Measurements from ENCODE around the gene TRIM47. TPM values are rescaled to one million over a fixed set of nuclear protein-coding genes. Genes with fewer than 3 reads are reported as not detected.

TRIM47 gene
- total RNA-seq, 6 experiments from 2014 or later: 1.0 to 2.3 (median 1.5) TPM

DNA sequence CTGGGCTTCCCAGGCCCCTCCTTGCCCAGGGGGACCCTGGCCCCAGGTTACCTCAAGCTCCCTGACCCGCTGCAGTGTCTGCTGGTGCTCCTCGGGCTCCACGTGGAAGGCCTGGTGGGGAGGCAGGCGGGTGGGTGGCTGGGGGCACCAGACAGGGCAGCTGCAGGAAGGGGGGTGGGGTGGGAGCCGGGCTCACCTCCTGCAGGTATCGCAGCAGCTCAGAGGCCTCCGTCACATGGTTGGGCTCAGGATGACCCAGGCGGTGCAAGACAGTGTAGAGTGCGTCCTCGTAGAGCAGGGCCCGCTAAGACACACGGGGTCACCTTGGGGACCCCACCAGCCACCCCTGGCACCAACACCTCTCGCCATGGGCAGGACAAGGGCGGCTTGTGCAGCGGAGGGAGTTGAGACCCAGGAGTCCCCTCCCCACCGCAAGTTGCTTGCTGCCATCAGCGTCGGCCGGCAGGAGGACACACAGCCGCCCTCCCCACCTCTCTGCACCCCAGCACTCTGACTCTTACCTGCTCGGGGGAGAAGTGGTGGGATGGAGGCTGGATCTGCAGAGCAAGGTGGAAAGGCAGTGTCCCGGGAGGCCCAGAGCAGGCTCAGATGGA, 35.3 kb downstream of the TRIM47 start:
- Mint-ChIP-seq H3K27ac (no peak overlapping the region), H3K36me3 (ENCODE audit: low read depth) (no peaks in the 10 kb centered on the region; the same call in 1 of the 2 replicates), H3K9me3 (no peaks in the 10 kb centered on the region), H3K4me3 (no peak overlapping the region), H3K4me1 (ENCODE audit: low read depth) (peaks cover 5% of the 10 kb centered on the region; the same call in 1 of the 2 replicates), H3K27me3 (ENCODE audit: insufficient read depth) (peaks cover 2% of the 10 kb centered on the region; the same call in 1 of the 2 replicates)
- TF ChIP-seq, protein P1, sequence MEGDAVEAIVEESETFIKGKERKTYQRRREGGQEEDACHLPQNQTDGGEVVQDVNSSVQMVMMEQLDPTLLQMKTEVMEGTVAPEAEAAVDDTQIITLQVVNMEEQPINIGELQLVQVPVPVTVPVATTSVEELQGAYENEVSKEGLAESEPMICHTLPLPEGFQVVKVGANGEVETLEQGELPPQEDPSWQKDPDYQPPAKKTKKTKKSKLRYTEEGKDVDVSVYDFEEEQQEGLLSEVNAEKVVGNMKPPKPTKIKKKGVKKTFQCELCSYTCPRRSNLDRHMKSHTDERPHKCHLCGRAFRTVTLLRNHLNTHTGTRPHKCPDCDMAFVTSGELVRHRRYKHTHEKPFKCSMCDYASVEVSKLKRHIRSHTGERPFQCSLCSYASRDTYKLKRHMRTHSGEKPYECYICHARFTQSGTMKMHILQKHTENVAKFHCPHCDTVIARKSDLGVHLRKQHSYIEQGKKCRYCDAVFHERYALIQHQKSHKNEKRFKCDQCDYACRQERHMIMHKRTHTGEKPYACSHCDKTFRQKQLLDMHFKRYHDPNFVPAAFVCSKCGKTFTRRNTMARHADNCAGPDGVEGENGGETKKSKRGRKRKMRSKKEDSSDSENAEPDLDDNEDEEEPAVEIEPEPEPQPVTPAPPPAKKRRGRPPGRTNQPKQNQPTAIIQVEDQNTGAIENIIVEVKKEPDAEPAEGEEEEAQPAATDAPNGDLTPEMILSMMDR (IDR thresholded peaks at IDR 0.05): no peak
- DNase-seq: no peak

DNA sequence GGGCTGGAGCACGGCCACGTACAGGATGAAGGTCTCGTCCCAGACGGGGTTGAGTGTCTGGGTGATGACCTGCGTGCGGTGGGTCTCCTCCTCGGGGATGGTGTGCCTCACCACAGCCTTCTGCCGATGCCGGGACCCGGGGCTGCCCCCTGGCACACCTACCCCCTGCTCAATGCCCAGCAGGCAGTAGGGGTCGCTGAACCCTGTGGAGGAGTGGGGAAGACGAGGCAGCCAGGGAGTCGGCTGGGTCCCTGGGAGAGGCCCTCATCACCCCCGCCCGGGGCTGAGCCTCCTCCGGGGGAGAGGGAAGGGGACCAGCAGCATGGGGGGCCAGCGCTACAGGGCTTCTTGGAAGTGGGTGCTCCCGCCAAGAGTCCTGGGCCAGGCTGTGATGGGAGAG, 36.0 kb downstream of the TRIM47 start:
- no peak for DNase-seq
- Mint-ChIP-seq H3K27ac (no peak overlapping the region), H3K36me3 (ENCODE audit: low read depth) (no peaks in the 10 kb centered on the region; the same call in 1 of the 2 replicates), H3K27me3 (ENCODE audit: insufficient read depth) (peaks cover 2% of the 10 kb centered on the region; the same call in 1 of the 2 replicates), H3K9me3 (no peaks in the 10 kb centered on the region), H3K4me3 (no peak overlapping the region), H3K4me1 (ENCODE audit: low read depth) (peaks cover 5% of the 10 kb centered on the region; the same call in 1 of the 2 replicates)
- TF ChIP-seq, protein P1 (IDR thresholded peaks at IDR 0.05): no peak

DNA sequence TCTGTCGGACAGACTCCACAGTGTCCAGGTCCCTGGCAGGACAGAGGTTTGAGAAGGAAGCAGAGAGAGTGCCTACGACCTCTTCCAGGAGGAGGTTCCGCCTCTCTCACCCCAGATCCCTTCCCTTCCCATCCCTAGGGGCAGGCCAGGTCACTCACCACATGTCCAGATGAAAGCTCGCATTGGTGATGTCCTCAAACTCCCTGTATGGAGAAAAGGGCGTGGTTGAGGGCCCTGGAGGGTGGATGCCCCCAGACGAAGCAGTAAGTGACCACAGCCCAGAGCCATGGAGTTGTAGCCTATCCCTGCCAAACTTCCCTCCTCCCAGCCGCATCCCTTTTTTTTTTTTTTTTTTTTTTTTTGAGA, 37.6 kb downstream of the TRIM47 start:
- Mint-ChIP-seq H3K27ac (no peak overlapping the region), H3K9me3 (no peaks in the 10 kb centered on the region), H3K4me1 (ENCODE audit: low read depth) (peaks cover 5% of the 10 kb centered on the region; the same call in 1 of the 2 replicates), H3K27me3 (ENCODE audit: insufficient read depth) (peaks cover 2% of the 10 kb centered on the region), H3K4me3 (no peak overlapping the region), H3K36me3 (ENCODE audit: low read depth) (no peaks in the 10 kb centered on the region)
- DNase-seq: no peak
- TF ChIP-seq, protein P1 (IDR thresholded peaks at IDR 0.05): no peak

DNA sequence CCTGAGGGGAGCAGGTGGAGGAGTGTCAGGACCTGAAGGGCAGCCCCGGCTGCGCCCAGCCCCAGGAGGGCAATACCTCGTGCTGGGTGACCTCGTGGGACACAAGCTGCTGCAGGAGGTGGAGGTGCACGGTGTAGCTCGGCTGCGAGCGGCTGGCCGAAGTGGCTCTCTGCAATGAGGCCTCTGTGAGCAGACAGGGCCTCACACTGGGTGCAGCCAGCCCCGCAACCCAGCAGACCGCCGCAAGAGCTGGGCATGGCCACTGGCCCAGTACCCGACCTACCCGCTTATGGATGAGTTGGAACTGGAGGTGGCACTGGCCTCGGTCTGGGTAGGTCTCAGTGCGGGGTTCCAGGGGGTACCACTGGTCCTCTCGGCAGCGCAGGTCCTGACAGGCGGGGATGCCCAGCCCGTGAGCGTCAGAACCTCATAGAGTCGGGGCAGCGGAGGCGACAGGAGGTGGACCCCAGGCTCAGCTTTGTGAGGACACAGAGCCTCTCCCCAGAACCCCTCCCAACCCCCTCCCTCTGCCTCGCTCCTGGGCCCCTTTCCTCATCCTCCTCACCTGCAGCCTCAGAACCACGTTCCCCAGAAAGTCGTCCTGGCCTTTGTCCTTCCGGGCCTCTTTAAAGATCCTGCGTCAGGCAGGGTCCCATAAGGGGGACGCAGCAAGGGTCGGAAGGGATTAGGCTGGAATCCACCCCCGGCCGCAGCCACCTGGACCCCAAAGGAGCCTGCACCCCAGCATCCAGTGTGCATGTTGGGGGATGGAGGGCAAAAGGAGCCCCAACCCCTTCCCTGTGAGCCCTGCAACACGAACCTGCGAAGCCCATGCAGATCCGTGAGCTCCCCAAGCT, 38.2 kb downstream of the TRIM47 start:
- Mint-ChIP-seq H3K4me1 (ENCODE audit: low read depth) (peaks cover 2% of the 10 kb centered on the region; the same call in 1 of the 2 replicates), H3K9me3 (no peaks in the 10 kb centered on the region), H3K4me3 (no peak overlapping the region), H3K36me3 (ENCODE audit: low read depth) (no peaks in the 10 kb centered on the region), H3K27ac (no peak overlapping the region), H3K27me3 (ENCODE audit: insufficient read depth) (peaks cover 2% of the 10 kb centered on the region)
- TF ChIP-seq, protein P1 (IDR thresholded peaks at IDR 0.05): no peak
- DNase-seq: no peak

DNA sequence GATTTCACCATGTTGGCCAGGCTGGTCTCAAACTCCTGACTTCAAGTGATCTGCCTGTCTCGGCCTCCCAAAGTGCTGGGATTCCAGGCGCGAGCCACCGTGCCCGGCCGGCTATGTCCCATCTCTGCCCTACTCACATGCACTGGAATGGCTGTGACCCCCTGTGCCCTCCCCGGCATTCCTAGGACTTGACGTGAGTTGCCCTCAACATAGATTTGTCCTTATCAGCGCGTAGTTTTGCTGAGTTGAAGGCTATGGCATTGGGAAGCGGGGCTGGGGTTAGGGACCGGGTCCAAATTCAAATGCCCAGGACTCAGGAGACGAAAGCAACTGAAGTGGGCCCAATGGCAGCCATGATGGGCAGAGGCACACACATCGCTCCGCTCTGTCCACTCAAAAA, 40.0 kb downstream of the TRIM47 start:
- TF ChIP-seq, protein P1 (IDR thresholded peaks at IDR 0.05): no peak
- H3K27me3 Mint-ChIP-seq (ENCODE audit: insufficient read depth): peaks cover 2% of the 10 kb centered on the region
- H3K27ac Mint-ChIP-seq: no peak overlapping the region
- DNase-seq: no peak
- H3K4me3 Mint-ChIP-seq: no peak overlapping the region
- no peaks in the 10 kb centered on the region for H3K4me1 Mint-ChIP-seq (ENCODE audit: low read depth)
- H3K9me3 Mint-ChIP-seq: no peaks in the 10 kb centered on the region
- H3K36me3 Mint-ChIP-seq (ENCODE audit: low read depth): no peaks in the 10 kb centered on the region

All from HFFc6 (cell line).